Epithelial cell of esophagus (primary cell): ENCODE measurements around the gene GRPEL1.

Source experiments
- DNase-seq: peaks from one replicate; pipeline ENCODE4 v3.0.0; 2010; ENCODE audit warnings: low read depth
- H3K4me3 ChIP-seq: 2 replicates; pipeline ENCODE4 v1.5.1; 2011; ENCODE audit warnings: mild to moderate bottlenecking, low read length, control low read depth
- CTCF ChIP-seq: IDR thresholded peaks from 2 replicates; pipeline ENCODE4 v1.5.1; 2011; ENCODE audit warnings: low read depth, mild to moderate bottlenecking, low read length, control low read depth, inconsistent platforms; ENCODE audit not compliant: insufficient read depth; ENCODE audit errors: missing control alignments

The GRPEL1 gene

GRCh38 chr4:7055111-7055989, 12.5 kb downstream of the GRPEL1 start:
- TF ChIP-seq CTCF: no peak
- peak; percentile 39 for DNase-seq
- H3K4me3 ChIP-seq: no peak overlapping the region

- DNase-seq: no peak
- no peak overlapping the region for H3K4me3 ChIP-seq
- TF ChIP-seq CTCF: no peak
Measured at GRCh38 chr4:7054106-7054880, 13.6 kb downstream of the GRPEL1 start.

GRCh38 chr4:7052923-7053715, 14.7 kb downstream of the GRPEL1 start:
- no peak for DNase-seq
- no peak overlapping the region for H3K4me3 ChIP-seq
- TF ChIP-seq CTCF: no peak

- TF ChIP-seq CTCF: no peak
- no peak overlapping the region for H3K4me3 ChIP-seq
- DNase-seq: no peak
Measured at GRCh38 chr4:7052313-7052712, 15.6 kb downstream of the GRPEL1 start.

- no peak for TF ChIP-seq CTCF
- no peak overlapping the region for H3K4me3 ChIP-seq
- DNase-seq: no peak
Measured at GRCh38 chr4:7051905-7052304, 16.0 kb downstream of the GRPEL1 start.

GRCh38 chr4:7051144-7051495, 16.7 kb downstream of the GRPEL1 start:
- no peak for DNase-seq
- TF ChIP-seq CTCF: no peak

More at GRCh38 chr4:7051144-7051495, 16.7 kb downstream of the GRPEL1 start:
- H3K4me3 ChIP-seq: no peak overlapping the region
